Inflammatory macrophage treated with lipopolysaccharide for 4 hours (primary cell): Measurements from ENCODE around the gene MAP3K7.
"Not testable (repeated sequence)": the region's sequence is repeated elsewhere in the genome, so short reads cannot be mapped to it uniquely, and the experiment has no call there.

ENCODE experiments used
- DNase-seq: peaks from one replicate; pipeline ENCODE4 v3.0.0-alpha.2; 2020

The MAP3K7 gene

DNA sequence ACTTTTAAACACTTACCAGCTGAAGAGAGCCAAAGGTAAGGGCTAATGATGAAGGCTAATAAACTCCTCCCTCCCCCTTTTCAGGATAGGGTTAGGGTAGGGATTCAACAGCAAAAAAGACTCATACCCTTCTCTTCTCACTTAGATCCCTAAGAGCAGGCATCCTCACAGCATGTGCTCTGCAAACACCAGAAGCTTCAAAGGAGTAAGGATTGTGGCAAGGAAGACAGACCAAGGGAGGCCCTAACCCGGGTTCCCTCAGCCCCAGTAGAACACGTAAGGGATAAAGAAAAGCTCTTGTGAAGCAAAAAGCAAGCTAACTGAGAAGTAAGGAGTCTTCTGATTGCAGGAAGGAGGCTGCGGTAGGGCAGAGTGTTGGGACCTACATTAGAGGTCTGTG, 11.6 kb downstream of the MAP3K7 start:
- DNase-seq = no peak

DNA sequence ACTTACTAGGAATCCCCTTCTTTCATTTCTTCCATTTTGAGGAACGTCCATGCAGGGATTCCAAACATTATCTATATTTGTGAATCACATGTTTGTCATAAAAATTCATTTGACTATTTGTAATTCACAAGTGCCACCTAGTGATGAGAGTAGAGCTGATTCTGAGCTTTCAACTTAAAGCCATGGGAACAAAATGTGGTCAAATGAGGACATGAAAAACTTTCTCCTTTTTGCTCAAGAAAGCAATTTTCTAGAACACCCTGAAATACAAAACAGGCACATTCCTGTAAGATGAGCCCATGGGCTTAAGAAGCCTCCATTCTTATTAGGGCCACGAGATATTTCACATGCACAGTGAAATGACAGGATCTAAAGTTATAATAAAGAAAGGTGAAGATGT, 12.3 kb downstream of the MAP3K7 start:
- DNase-seq = no peak

DNA sequence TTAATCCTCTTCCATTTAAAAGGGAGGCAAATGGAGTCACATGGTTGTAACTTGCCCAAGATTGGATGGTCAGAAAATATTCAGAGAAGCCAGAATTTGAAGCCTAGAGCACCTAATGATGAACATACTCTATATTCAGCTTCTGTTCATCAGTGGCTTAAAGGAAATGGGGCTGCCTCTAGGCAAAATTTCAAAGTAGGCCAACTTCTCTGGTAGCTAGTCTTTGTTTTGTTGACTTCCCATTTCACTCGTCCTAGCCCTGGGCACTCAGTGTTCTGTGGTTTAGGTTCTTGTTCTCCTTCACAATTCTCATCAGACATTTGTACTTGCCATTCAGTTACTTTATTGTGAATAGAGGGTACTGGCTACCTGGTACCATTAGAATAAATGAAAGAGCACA, 13.2 kb downstream of the MAP3K7 start:
- DNase-seq = no peak

DNA sequence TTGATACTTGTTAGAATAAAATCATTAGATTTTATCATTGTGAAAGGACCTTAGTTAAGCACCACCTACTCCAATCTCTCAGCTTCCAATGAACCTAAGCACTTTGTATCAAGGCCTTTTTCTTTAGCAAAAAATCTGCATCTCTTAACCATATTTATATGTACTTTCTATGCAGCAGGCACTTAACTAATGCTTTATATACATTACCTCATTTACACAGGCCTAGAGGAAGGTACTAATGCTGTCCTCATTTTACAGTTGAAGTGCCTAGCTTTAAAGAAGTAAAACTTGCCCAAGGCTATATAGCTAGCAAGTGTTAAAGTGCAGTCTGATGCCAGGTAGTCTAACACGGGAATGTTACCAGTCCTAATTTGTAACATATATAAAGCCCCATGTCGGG, 14.0 kb downstream of the MAP3K7 start:
- no peak for DNase-seq

DNA sequence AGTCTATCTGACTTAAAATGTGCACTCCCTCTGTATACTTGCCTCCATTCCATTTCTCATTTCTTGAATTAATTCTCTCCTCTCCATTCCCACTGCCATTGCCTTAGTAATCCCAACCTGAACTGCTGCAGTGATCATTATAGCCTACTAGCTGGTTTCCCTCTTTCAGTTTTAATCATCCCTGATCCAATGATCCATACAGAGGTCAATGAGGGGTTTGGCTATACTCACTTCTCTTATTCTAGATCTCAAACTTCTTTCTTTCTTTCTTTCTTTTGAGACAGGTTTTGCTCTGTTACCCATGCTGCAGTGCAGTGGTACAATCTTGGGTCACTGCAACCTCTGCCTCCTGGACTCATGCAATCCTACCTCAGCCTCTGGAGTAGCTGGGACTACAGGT, 17.6 kb downstream of the MAP3K7 start:
- DNase-seq = no peak

DNA sequence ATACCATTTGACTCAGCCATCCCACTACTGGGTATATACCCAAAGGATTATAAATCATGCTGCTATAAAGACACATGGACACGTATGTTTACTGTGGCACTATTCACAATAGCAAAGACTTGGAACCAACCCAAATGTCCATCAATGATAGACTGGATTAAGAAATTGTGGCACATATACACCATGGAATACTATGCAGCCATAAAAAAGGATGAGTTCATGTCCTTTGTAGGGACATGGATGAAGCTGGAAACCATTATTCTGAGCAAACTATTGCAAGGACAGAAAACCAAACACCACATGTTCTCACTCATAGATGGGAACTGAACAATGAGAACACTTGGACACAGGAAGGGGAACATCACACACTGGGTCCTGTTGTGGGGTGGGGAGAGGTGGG, 19.2 kb downstream of the MAP3K7 start:
- not testable (repeated sequence) for DNase-seq

DNA sequence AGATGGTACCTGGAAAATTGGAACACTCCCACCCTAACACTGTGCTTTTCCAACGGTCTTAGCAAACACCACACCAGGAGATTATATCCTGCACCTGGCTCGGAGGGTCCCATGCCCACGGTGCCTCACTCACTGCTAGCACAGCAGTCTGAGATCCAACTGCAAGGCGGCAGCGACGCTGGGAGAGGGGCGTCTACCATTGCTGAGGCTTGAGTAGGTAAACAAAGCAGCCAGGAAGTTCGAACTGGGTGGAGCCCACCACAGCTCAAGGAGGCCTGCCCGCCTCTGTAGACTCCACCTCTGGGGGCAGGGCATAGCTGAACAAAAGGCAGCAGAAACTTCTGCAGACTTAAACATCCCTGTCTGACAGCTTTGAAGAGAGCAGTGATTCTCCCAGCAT, 24.5 kb downstream of the MAP3K7 start:
- not testable (repeated sequence) for DNase-seq

DNA sequence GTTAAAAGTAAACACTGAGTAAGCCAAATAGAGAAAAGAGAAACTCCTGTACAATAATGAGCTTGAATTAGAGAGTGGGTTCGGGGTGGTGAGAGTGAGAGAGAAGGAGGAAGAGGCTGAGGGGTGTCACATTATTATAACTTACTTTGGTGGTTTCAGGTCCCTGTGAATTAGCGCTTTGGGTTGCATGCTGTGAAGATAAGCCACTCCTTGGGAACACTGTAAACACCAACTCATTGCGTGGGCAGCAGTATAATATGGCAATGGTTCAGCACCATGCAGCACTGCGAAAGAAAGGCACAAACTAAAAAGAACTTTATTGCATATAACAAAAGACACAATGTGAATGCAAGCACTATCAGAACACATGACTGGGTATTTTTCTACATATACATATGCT, 26.9 kb downstream of the MAP3K7 start:
- DNase-seq = no peak

DNA sequence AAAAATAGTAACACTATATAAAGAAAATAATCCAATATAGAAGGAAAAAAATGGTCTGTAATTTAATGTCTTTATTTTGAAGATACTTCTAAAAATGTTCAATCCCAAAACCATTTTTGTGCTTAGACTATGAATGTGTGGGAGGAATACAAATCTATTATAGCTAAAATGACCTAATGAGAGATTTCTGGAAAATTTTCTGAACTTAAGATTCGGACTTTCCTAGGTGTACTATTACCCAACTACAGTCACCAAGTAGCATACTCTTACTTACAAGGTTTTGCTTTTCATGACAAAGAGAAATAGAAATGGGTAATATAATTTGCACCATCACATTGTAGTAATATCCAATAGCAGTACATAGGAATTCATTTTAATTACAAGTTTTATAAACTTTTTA, 29.9 kb downstream of the MAP3K7 start:
- no peak for DNase-seq

DNA sequence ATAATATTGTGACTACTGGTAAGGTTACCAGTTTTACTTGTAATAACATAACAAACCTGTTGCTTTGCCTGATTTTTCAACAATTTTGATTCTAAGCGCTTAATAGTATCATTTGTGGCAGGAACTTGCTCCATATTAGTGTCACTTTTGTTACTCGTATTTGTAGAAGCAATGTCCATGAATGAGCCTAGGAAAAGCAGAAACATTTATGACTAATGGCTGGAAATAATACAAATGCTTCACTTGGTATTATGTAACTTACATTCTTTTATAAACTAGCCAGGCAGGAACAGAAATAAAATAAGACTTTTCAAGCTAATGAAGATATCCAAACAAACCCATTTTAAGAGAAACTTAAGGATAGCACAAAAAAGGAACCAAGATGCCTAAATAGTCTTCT, 38.9 kb downstream of the MAP3K7 start:
- no peak for DNase-seq

DNA sequence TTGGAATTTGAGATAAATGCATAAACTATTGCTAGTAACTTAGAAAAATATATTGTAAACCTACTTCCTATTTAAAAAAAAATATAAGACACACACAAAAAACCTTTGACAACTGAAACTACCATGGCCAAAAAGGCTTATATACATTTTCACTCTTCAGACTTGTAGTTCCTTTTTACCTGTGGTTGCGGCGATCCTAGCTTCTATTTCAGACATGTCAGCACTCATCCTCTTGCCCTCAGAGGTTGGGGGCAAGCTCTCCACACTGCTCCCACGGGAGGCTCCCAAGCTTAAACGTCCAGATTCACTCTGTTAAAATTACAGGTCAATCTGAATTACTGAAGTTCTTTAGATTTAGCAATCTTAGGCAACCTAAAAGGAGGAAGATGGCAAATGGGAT, 39.8 kb downstream of the MAP3K7 start:
- peak; percentile 11 for DNase-seq

DNA sequence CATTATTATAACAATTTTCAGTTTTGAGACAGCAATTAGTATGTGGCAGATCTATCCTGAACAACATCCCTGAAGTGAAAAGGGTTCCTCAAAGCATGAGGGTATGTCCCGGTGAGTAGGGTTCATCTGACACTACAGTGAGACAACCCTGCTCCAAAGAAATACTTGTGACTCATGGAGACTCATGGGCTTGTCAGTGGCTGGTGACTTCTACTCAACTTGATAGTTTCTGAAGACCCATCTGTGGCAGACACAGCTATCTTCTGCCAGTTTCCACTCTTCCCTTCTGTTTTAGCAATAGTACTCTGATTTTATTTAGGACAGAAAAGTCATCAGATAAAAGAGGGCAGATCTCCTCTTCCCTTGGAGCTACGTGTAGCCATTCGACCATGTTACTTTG, 41.4 kb downstream of the MAP3K7 start:
- peak; percentile 29 for DNase-seq

DNA sequence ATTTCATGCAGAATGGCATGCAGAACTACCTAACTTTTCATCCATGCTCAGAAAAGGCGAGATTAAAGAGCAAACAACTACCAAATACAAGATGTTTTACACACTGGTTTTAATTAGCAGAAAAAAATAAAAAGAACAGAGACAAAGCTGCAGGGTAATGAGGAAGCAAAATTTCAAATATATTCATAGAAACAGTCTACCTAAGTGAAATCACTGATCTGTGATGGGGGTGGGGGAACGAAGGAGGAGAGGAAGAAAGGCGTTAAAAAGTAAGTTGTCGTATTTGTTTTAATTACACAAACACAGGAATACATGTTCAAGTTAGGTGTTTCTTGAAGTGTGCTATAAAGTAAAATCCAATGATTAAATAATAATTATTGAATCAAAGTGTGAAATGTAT, 42.1 kb downstream of the MAP3K7 start:
- DNase-seq = no peak

DNA sequence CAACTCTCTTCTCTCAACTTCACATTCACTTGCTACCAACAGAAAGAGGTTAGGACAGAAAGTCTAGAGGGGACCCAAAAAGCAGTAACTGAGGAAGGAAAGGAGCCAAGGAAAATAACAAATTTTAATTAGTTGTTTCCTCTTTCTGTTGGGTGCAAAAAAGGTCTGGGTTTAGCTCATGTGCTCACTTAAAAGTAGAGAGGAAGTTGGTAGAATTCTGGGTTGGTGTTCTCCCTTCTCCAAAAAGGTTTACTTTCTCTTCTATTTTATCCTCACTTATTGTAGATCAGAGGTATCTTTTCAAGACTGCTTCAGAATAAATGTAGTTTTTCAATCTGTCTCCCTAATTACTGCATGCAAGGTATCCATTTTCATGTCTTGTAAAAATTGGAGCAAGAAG, 42.8 kb downstream of the MAP3K7 start:
- DNase-seq = peak; percentile 38

DNA sequence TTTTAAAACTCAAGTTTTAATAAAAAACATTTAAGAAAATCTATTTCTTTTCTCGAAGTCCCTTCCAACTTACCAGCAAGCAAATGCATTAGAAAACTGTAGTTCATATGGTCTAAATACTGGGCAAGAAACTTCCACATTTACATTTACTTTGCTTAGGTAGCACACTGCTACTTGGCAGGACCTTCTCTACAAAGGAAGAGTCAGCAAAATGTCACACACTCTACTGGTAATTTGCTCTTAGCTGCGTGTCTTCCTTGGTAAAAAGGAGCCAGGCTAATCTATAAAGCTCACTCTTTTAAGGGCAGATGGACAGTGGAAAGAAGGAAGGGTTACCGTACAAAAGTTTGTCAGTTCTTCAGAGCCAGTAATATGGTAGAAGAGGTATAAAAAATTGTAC, 45.7 kb downstream of the MAP3K7 start:
- DNase-seq = no peak

DNA sequence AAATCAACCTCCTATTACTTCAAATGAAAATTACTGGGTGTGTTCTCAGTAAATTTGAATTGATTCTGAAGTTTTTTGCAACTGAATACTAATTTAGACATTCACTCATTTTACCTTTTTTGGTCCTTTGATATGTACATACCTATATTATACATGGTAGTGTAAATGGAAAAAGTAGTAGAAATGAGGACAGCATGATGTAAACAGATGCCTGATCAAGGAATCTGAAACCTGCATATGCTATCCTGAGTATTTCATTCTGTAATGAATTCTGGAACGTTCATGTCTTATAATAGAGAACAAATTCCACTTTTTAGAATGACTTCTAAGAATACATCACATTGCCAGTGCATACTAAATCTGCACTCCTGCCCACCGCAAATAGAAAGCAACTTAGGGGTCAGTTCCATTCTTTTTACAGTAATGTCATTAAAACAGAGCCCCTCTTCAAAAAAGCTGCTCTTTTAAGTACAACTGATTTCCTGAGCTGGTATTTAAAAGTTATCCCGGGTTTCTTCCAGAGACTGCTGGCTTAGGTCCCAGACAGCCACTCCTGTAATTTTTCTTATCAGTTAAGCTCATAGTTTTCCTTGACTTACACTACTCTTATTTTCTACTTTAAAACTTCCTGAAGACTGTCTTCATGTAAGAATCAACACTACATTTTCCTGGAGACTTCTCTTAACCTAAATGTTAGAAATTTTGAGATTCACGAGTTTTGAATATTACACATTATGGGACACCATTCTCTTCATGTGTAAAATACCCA, 48.4 kb downstream of the MAP3K7 start:
- no peak for DNase-seq

DNA sequence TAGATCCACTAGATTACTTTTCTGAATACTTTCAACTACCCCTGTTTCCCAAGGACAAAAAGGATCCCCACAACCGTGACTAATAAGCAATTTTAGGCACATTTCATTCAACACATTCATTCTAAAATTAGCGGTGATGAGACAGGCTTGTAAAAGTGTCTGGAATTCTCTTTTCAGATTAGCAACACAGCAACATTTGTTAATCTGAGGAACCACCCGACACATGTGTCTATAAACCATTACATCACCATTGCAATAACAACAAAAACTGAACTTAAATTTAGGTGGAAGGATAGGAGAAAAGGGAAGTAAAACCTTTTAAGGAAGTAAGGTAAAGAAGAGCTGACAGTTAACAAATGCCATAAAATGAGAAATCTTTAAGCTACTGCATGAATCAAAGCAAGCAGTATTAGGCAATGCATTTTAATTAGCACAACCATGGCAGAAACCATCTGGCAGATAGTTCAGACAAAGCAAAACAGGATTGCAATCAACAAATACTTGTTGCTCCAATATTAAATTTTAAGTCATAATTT, 49.1 kb downstream of the MAP3K7 start:
- DNase-seq = peak; percentile 97

DNA sequence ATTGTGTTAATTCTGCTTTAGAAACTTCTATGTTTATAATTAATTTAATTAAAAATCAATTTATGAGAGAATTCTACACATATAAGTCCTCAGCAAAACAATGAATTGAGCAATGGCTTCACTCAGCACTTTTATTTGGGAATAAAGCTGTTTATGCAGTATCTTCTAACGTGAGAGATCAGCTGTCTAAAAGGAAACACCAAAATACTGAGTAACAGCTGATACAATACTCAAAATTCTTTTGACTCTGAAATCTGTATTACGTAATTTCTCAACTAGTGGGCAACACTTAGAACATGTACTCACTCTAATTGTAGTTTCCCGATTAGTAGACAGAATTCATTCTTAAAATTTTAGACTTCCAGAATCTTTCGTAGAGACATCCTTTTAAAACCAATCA, 49.8 kb downstream of the MAP3K7 start:
- peak; percentile 71 for DNase-seq

DNA sequence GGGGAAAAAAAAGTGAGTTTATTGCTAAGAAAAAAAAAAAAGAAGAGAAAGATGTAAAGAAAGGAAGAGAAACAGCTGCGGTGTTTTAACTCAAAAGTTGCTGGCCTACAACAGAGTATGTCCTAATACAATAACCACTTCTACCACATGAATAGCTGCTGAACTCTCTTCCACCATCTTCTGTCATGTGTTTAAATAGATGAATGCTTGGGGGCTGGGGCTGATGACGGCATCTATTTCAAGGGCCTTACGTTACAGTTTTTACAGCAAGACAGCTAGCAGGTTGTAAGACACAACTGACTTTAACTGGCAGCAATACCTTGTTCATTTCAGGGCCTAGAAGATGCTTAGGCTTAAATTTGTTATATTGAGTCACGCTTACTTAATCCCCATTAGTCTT, 50.4 kb downstream of the MAP3K7 start:
- no peak for DNase-seq

DNA sequence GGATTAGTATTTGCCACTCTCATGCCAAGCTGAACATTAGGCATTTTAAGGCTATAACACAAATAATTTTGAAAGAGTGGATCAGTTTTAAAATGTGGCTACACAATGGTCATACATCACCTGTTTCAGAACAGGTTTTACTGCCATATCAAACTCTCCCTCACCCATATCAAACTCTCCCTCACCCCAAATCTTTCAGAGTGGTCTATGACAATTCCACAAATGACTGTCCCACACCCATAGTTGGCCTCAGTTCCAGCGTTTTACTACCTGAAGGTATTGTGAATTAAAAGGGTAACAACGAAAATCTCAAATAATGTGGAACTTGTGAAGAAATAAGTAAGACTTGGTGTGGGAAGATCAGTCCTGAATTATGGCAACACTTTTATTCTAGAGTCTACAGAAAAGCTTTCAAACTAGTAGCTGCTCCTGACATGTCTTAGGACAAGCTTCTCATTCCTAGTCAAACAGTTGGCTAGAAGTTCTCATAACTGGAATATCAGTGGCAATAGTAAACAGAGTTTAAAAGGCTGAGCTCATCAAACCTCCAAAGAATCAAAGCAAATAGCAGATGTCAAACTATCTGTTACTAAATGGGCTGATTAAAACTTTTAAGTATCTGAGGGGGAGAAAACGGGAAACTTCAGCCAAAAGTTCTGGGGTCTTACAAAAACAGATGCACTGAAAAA, 52.4 kb downstream of the MAP3K7 start:
- DNase-seq = no peak

DNA sequence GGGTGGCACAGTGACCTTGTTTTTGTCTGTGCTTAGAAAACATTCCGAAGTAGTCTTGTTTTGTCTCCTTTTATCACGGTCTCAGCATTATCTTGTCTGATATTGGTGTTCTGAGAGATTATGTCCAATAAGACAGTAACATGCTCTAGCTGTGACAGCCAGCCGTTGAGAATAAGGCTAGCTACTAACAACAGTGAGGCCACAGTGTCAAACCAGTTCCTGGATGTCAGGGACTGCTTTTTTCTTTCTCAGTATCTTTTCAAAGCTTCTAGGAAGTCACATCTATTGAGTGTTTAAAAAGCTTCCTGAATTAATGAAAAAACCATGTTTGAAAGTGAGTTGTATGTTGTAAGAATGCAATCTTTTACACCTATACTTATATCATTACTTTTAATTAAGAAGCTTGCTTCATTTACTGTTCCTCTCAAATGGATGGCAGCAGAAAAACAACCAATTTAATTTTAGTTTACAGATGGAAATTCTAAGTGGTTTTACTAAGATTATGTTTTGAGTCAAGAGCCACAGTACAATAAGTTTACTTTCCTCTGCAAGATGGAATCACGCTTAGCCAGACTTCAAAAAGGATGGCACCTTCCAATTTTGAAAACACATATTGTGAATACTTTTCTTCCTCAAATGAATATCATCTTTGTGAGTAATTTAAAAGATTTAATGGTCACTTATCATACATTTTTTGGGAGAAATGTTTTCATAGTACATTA, 53.1 kb downstream of the MAP3K7 start:
- DNase-seq = no peak

DNA sequence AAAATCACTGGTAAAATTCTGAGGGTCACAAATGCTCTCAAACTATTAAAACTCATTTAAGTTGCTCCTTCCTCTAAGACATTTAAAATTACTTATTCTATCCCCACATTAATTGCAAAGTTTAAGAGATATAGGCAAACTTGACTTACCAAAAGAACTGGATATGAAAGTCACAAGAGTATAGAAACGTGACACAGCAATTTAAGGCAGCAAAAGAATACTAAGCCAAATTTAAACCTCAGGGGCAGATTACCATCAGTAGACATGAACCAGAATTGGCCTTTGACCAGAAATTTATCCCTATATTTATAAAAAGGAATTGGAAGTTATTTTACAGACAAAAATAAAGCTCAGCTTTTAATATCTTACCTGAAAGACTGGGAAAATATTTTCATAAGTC, 56.0 kb downstream of the MAP3K7 start:
- DNase-seq = no peak

DNA sequence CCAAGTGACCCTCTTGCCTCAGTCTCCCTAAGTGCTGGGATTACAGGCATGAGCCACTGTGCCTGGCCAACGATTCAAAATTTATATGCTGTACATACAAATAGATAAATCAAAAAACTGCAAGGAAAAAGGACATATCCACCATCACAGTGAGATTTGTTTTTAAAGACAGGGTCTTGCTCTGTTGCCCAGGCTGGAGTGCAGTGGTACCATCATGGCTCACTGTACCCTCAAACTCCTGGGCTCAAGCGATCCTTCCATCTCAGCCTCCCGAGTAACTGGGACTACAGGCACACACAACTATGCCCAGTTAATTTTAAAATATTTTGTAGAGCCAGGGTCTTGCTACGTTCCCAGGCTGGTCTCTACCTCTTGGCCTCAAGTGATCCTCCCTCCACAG, 61.5 kb downstream of the MAP3K7 start:
- DNase-seq = no peak

DNA sequence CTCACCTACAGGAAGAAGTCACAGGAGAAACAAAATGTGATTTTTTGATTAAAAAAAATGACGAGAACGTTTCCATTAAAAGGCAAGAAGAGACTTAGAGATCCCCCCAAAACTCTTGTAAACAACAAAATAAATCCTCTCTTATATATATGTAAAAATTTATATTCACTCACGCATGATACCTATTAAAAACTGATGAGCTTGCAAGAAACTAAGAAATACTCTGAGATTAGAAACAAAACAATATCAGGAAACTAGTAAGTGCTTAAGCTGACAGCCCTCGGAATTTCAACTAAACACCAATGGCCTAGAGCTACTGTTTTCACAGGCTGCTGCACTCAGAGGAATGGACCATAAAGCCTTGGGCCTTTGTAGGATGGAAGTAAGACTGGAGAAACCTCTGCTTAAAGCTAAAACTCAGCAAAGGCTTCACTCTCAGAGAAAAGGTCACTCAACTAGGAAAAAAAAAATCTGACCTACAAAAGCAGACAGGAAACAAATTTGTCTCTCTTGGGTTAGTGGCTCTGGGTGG, 63.0 kb downstream of the MAP3K7 start:
- DNase-seq = no peak
